H1 (cell line): ENCODE data around the gene GPR17. TPM values are rescaled to one million over a fixed set of nuclear protein-coding genes. Genes with fewer than 3 reads are reported as not detected.

ENCODE experiments used
- CTCF ChIA-PET: fragments of 300-600 bp; sonication (Branson Sonifier 250); formaldehyde crosslinking; loops from one replicate; lab custom pipeline; 2021; ENCODE audit not compliant: partially characterized antibody; lab: Charles Lee
- POLR2A ChIA-PET: fragments of 300-600 bp; sonication (Branson Sonifier 250); formaldehyde crosslinking; loops from one replicate; lab custom pipeline; 2021; ENCODE audit warnings: inconsistent platforms; ENCODE audit not compliant: partially characterized antibody; lab: Charles Lee
- DNase-seq, 2 experiments: peaks; one replicate each; pipeline versions ENCODE4 v3.0.0 to v3.0.0-alpha.2; 2010 to 2022; ENCODE audit warnings: low spot score in 2 of 2, low read depth in 1 of 2, mixed read lengths in 1 of 2
- FAIRE-seq: peaks from 2 replicates; lab custom pipeline; 2011; peaks lifted over from hg19 to GRCh38; lab: Jason Lieb, UNC
- H2AFZ ChIP-seq: 2 replicates; pipeline ENCODE4 v1.8.1; 2012; ENCODE audit warnings: low read length, inconsistent platforms
- H2AK5ac ChIP-seq: 2 replicates; pipeline ENCODE4 v1.6.1; 2013; ENCODE audit warnings: low read depth, low read length
- H2BK120ac ChIP-seq: replicated peaks from 2 replicates; pipeline ENCODE3; 2013; ENCODE audit warnings: low read depth, low read length, inconsistent platforms
- H2BK12ac ChIP-seq: 2 replicates; pipeline ENCODE4 v1.6.1; 2013; ENCODE audit warnings: low read depth, low read length
- H2BK15ac ChIP-seq: 2 replicates; pipeline ENCODE4 v1.6.1; 2013; ENCODE audit warnings: low read length
- H2BK20ac ChIP-seq: 2 replicates; pipeline ENCODE4 v1.6.1; 2013; ENCODE audit warnings: low read length
- H2BK5ac ChIP-seq: 2 replicates; pipeline ENCODE4 v1.6.1; 2013; ENCODE audit warnings: low read depth, low read length
- H3K14ac ChIP-seq: 2 replicates; pipeline ENCODE4 v1.6.1; 2013; ENCODE audit warnings: inconsistent platforms; ENCODE audit not compliant: insufficient read length
- H3K18ac ChIP-seq: 2 replicates; pipeline ENCODE4 v1.6.1; 2013; ENCODE audit warnings: low read length; ENCODE audit errors: extremely low read depth
- H3K23ac ChIP-seq: 2 replicates; pipeline ENCODE4 v1.6.1; 2013; ENCODE audit warnings: inconsistent platforms; ENCODE audit not compliant: insufficient read length
- H3K23me2 ChIP-seq: 2 replicates; pipeline ENCODE4 v1.6.1; 2013; ENCODE audit warnings: low read depth, low read length
- H3K27ac ChIP-seq: 2 replicates; pipeline ENCODE4 v1.6.1; 2011; ENCODE audit warnings: low read depth, low read length, inconsistent platforms
- H3K27me3 ChIP-seq, 4 experiments: replicated peaks in 1 of 4; 1 replicate in 1 of 4; 2 replicates in 3 of 4; pipeline versions ENCODE4 v1.6.1 to v1.8.1; 2011 to 2013; ENCODE audit warnings: low read length in 3 of 4, mild to moderate bottlenecking in 3 of 4, inconsistent platforms in 2 of 4, mixed read lengths in 2 of 4, moderate library complexity in 1 of 4; ENCODE audit not compliant: control insufficient read depth in 3 of 4, insufficient read depth in 3 of 4; ENCODE audit errors: extremely low read depth in 1 of 4
- H3K36me3 ChIP-seq, 4 experiments: 2 replicates each; pipeline versions ENCODE4 v1.6.1 to v1.8.1; 2011 to 2013; ENCODE audit warnings: mild to moderate bottlenecking in 4 of 4, low read length in 3 of 4, moderate library complexity in 2 of 4, control low read depth in 1 of 4, inconsistent platforms in 1 of 4; ENCODE audit not compliant: insufficient read depth in 4 of 4, control insufficient read depth in 2 of 4
- H3K4ac ChIP-seq: replicated peaks from 2 replicates; pipeline ENCODE3; 2013; ENCODE audit warnings: low read length, low read depth, mixed read lengths, inconsistent platforms; ENCODE audit not compliant: insufficient read length
- H3K4me1 ChIP-seq, 4 experiments: replicated peaks in 1 of 4; 1 replicate in 1 of 4; 2 replicates in 3 of 4; pipeline versions ENCODE4 v1.6.1 to v1.8.1; 2011 to 2013; ENCODE audit warnings: low read length in 3 of 4, inconsistent platforms in 2 of 4, mixed read lengths in 1 of 4; ENCODE audit not compliant: insufficient read depth in 4 of 4, control insufficient read depth in 3 of 4
- H3K4me2 ChIP-seq, 2 experiments: 2 replicates each; pipeline versions ENCODE4 v1.6.1 to v1.8.1; 2011 to 2013; ENCODE audit warnings: low read depth in 2 of 2, low read length in 2 of 2, control low read depth in 1 of 2, inconsistent platforms in 1 of 2, mild to moderate bottlenecking in 1 of 2; ENCODE audit not compliant: insufficient read depth in 1 of 2
- H3K4me3 ChIP-seq, 4 experiments: fragments of 200-600, 300-600 bp in 1 of 4; sonication (generic), shearing (Covaris generic), sonication (Bioruptor Twin) in 1 of 4; 2 replicates each; pipeline versions ENCODE4 v1.5.1 to v1.8.1; 2011 to 2016; ENCODE audit warnings: low read length in 4 of 4, low read depth in 3 of 4, control low read depth in 2 of 4, inconsistent platforms in 2 of 4, mild to moderate bottlenecking in 2 of 4, mixed read lengths in 1 of 4, moderate library complexity in 1 of 4; ENCODE audit not compliant: insufficient read depth in 2 of 4; ENCODE audit errors: extremely low read depth in 1 of 4
- H3K56ac ChIP-seq: replicated peaks from 2 replicates; pipeline ENCODE3; 2013; ENCODE audit warnings: low read depth, mild to moderate bottlenecking, mixed read lengths, low read length, inconsistent platforms; ENCODE audit not compliant: insufficient read length
- H3K79me1 ChIP-seq: 2 replicates; pipeline ENCODE4 v1.6.1; 2013; ENCODE audit warnings: low read depth, low read length, control low read depth
- H3K79me2 ChIP-seq, 2 experiments: 2 replicates each; pipeline versions ENCODE4 v1.6.1 to v1.8.1; 2012 to 2013; ENCODE audit warnings: low read length in 2 of 2, mild to moderate bottlenecking in 2 of 2, inconsistent platforms in 1 of 2; ENCODE audit not compliant: insufficient read depth in 2 of 2, control insufficient read depth in 1 of 2
- H3K9ac ChIP-seq, 4 experiments: replicated peaks in 1 of 4; 1 replicate in 1 of 4; 2 replicates in 3 of 4; pipeline versions ENCODE4 v1.6.1 to v1.8.1; 2011 to 2013; ENCODE audit warnings: low read depth in 3 of 4, low read length in 3 of 4, control low read depth in 2 of 4, mild to moderate bottlenecking in 2 of 4, moderate library complexity in 2 of 4, inconsistent platforms in 1 of 4; ENCODE audit errors: extremely low read depth in 1 of 4
- H3K9me3 ChIP-seq, 2 experiments: 2 replicates each; pipeline versions ENCODE4 v1.6.1 to v1.8.1; 2012 to 2013; ENCODE audit warnings: mild to moderate bottlenecking in 2 of 2, moderate library complexity in 2 of 2, control low read depth in 1 of 2, inconsistent platforms in 1 of 2, low read depth in 1 of 2, low read length in 1 of 2, mixed read lengths in 1 of 2; ENCODE audit not compliant: insufficient read depth in 2 of 2
- H4K20me1 ChIP-seq, 2 experiments: replicated peaks in 1 of 2; 2 replicates each; pipeline versions ENCODE3 to v1.8.1; 2011 to 2013; ENCODE audit warnings: inconsistent platforms in 2 of 2, low read length in 2 of 2, mild to moderate bottlenecking in 1 of 2; ENCODE audit not compliant: insufficient read depth in 2 of 2, control insufficient read depth in 1 of 2
- H4K5ac ChIP-seq: 2 replicates; pipeline ENCODE4 v1.6.1; 2013; ENCODE audit warnings: low read length, low read depth, mixed read lengths, inconsistent platforms; ENCODE audit not compliant: insufficient read length
- H4K8ac ChIP-seq: 2 replicates; pipeline ENCODE4 v1.8.0; 2013; ENCODE audit warnings: mild to moderate bottlenecking, moderate library complexity, low read length, inconsistent platforms; ENCODE audit not compliant: insufficient read depth; ENCODE audit errors: extremely low read depth
- H4K91ac ChIP-seq: replicated peaks from 2 replicates; pipeline ENCODE3; 2013; ENCODE audit warnings: low read length, mixed read lengths, inconsistent platforms; ENCODE audit not compliant: insufficient read length
- BACH1 ChIP-seq: IDR thresholded peaks from 2 replicates; pipeline ENCODE4 v1.6.1; 2012; ENCODE audit warnings: low read length, improper control_type of control experiment
- RBBP5 ChIP-seq: IDR thresholded peaks from 2 replicates; pipeline ENCODE4 v1.7.1; 2012; ENCODE audit warnings: low read depth, mild to moderate bottlenecking, inconsistent platforms, low read length, moderate library complexity, borderline replicate concordance
- WGBS, 2 experiments: shearing (Covaris generic) in 1 of 2; methylation state at CpG; one replicate each; pipeline versions ENCODE4 v1.1.6 to v1.1.7; 2013 to 2015; ENCODE audit warnings: low lambda C conversion rate in 2 of 2, mixed read lengths in 2 of 2, inconsistent platforms in 1 of 2, low coverage in 1 of 2, missing lambda C conversion rate in 1 of 2; ENCODE audit not compliant: insufficient replicate concordance in 2 of 2, insufficient coverage in 1 of 2, insufficient read length in 1 of 2; ENCODE audit errors: extremely low coverage in 1 of 2, missing lambda C conversion rate in 1 of 2; 5-methylcytosine and 5-hydroxymethylcytosine counted together
- polyA plus RNA-seq, 7 experiments: library from polyadenylated mRNA; depleted of rRNA in 3 of 7; stranded (reverse) in 5 of 7; unstranded in 2 of 7; fragments of >200 nt in 5 of 7; fragments of 200-250 nt in 2 of 7; gene quantifications; 1 replicate in 5 of 7; 2 replicates in 1 of 7; 4 replicates in 1 of 7; pipeline versions ENCODE4 v1.2.1 to v1.2.3, GENCODE V29; 2011 to 2013; ENCODE audit warnings: missing spikeins in 2 of 7, mixed read lengths in 2 of 7
- total RNA-seq: library from RNA; stranded (reverse); fragmentation: NEBNext Ultra II Directional; extraction: Animal tissue kit (Norgen Biotek cat#: 25700); gene quantifications from 2 replicates; pipeline ENCODE4 v1.2.1, GENCODE V29; 2021

The GPR17 gene
- total and polyA plus RNA-seq, 2 of the 8 experiments (the other 6 are each of a cell fraction or from before 2014, with no cell fraction given): 0.03 TPM; not detected in 1

DNA sequence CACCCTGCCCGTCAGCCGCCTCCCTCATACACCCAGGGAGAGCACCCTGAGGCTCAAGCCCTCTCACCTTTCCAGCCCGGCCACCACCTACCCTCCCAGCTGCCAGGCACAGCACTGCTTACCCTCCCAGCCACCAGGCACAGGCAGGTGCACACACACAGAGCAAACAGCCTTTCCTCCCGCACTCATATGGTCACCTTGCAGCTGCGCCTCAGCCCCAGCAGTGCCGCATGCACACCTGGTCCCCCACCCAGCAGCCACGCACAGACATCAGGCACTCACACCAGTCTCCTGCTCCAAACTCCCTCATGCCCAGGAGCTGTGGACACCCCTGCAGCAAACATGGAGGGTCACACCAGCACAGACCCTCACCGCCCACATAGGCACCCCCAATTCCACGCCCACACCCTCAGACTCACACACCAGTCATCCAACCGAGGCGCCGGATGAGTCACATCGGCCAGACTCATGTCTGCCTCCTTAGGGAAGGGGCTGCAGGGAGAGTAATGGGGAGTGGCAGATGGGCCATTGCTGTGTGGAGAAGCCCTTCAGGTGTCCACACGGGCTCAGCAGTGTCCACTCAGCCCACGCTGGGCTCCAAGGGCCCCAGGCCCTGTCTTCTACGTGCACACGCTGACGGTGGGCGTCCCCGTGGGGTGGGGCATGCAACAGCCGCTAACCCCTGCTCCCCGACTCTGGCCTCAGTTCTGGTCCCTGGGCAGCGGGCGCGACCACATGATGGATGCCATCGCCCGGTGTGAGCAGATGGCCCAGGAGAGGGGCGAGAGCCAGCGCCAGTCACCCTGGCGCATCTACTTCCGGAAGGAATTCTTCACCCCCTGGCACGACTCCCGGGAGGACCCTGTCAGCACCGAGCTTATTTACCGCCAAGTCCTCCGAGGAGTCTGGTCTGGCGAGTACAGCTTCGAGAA lies 22.3 kb upstream of the GPR17 start:
- 88% methylated on average over 38 of the region's 38 CpGs; no CpG with 5 or more reads in 1 of the 2 experiments for WGBS, 2 experiments
- H2BK15ac ChIP-seq: no peak overlapping the region
- H4K91ac ChIP-seq: no peak overlapping the region
- no peak overlapping the region for H3K4ac ChIP-seq
- no peak overlapping the region; the same call in 1 of the 2 replicates for H3K18ac ChIP-seq
- no peak overlapping the region for H4K5ac ChIP-seq
- H4K20me1 ChIP-seq: no peaks in the 10 kb centered on the region
- no peaks in the 10 kb centered on the region for H3K79me1 ChIP-seq
- H3K23ac ChIP-seq: no peak overlapping the region
- H2BK5ac ChIP-seq: no peak overlapping the region; the same call in 1 of the 2 replicates
- H2BK20ac ChIP-seq: no peak overlapping the region
- no peak overlapping the region for H2AFZ ChIP-seq
- H3K9ac ChIP-seq: no peak overlapping the region
- H2AK5ac ChIP-seq: no peak overlapping the region
- H3K4me1 ChIP-seq: no peaks in the 10 kb centered on the region
- CTCF ChIA-PET: interaction anchor here (0.6 to 1.1 kb wide), 3 partner anchors 16 to 33 kb away, joined by 3 to 6 read pairs (median 3); no protein-coding TSS in a partner anchor
- no peaks in the 10 kb centered on the region for H3K23me2 ChIP-seq
- POLR2A ChIA-PET: no interaction called here
- no peak for TF ChIP-seq BACH1
- no peak for TF ChIP-seq RBBP5
- 0 out of 2 replicates have a peak overlapping the region, but pooled peaks have one; percentile 59 for H4K8ac ChIP-seq
- no peaks in the 10 kb centered on the region for H3K79me2 ChIP-seq
- H2BK120ac ChIP-seq: no peak overlapping the region
- DNase-seq (no peak), FAIRE-seq (no peak)
- no peak overlapping the region for H3K56ac ChIP-seq
- H3K4me2 ChIP-seq: no peak overlapping the region
- no peaks in the 10 kb centered on the region for H3K36me3 ChIP-seq
- H3K27ac ChIP-seq: no peak overlapping the region
- H2BK12ac ChIP-seq: no peak overlapping the region
- H3K4me3 ChIP-seq: no peak overlapping the region
- H3K14ac ChIP-seq: no peak overlapping the region
- H3K27me3 ChIP-seq: no peaks in the 10 kb centered on the region
- H3K9me3 ChIP-seq: no peaks in the 10 kb centered on the region
